H1 (cell line): Measurements from ENCODE around the gene BORCS8. TPM values are rescaled to one million over a fixed set of nuclear protein-coding genes. Genes with fewer than 3 reads are reported as not detected.

Experiments used
- BCL11A ChIP-seq, 2 experiments: IDR thresholded peaks; one replicate each; pipeline ENCODE4 v1.6.1; 2011; ENCODE audit warnings: low read depth in 2 of 2, low read length in 2 of 2, mild to moderate bottlenecking in 2 of 2
- CHD1 ChIP-seq: IDR thresholded peaks from 2 replicates; pipeline ENCODE4 v1.6.1; 2012; ENCODE audit warnings: low read depth, low read length, improper control_type of control experiment
- EGR1 ChIP-seq: IDR thresholded peaks from 2 replicates; pipeline ENCODE4 v1.6.1; 2011; ENCODE audit warnings: low read depth, low read length, borderline replicate concordance
- EZH2 ChIP-seq: fragments of 200-600 bp; sonication (generic); IDR thresholded peaks from 2 replicates; pipeline ENCODE4 v1.7.1; 2012; ENCODE audit warnings: low read depth, mild to moderate bottlenecking, moderate library complexity, low read length, inconsistent platforms; ENCODE audit not compliant: severe bottlenecking
- KDM1A ChIP-seq: fragments of 200-600, 300-600 bp; sonication (generic); IDR thresholded peaks from 2 replicates; pipeline ENCODE4 v1.7.1; 2016; ENCODE audit warnings: mild to moderate bottlenecking, low read length, borderline replicate concordance
- RXRA ChIP-seq: IDR thresholded peaks from 2 replicates; pipeline ENCODE4 v1.6.1; 2011; ENCODE audit warnings: low read depth, mild to moderate bottlenecking, low read length, moderate library complexity; ENCODE audit not compliant: insufficient read depth
- SIX5 ChIP-seq: IDR thresholded peaks from 2 replicates; pipeline ENCODE4 v1.6.1; 2011; ENCODE audit warnings: mild to moderate bottlenecking, low read depth, low read length
- SP4 ChIP-seq: IDR thresholded peaks from 2 replicates; pipeline ENCODE4 v1.6.1; 2012; ENCODE audit warnings: low read length, inconsistent platforms
- polyA plus RNA-seq, 7 experiments: library from polyadenylated mRNA; depleted of rRNA in 3 of 7; stranded (reverse) in 5 of 7; unstranded in 2 of 7; fragments of >200 nt in 5 of 7; fragments of 200-250 nt in 2 of 7; gene quantifications; 1 replicate in 5 of 7; 2 replicates in 1 of 7; 4 replicates in 1 of 7; pipeline versions ENCODE4 v1.2.1 to v1.2.3, GENCODE V29; 2011 to 2013; ENCODE audit warnings: missing spikeins in 2 of 7, mixed read lengths in 2 of 7
- total RNA-seq: library from RNA; stranded (reverse); fragmentation: NEBNext Ultra II Directional; extraction: Animal tissue kit (Norgen Biotek cat#: 25700); gene quantifications from 2 replicates; pipeline ENCODE4 v1.2.1, GENCODE V29; 2021
- TF ChIP-seq, protein P1 (sequence below): IDR thresholded peaks from 2 replicates; pipeline ENCODE4 v1.6.1; 2012; ENCODE audit warnings: inconsistent platforms

Gene BORCS8
- total and polyA plus RNA-seq, 2 of the 8 experiments (the other 6 are each of a cell fraction or from before 2014, with no cell fraction given) = 15.0 to 15.9 TPM

DNA sequence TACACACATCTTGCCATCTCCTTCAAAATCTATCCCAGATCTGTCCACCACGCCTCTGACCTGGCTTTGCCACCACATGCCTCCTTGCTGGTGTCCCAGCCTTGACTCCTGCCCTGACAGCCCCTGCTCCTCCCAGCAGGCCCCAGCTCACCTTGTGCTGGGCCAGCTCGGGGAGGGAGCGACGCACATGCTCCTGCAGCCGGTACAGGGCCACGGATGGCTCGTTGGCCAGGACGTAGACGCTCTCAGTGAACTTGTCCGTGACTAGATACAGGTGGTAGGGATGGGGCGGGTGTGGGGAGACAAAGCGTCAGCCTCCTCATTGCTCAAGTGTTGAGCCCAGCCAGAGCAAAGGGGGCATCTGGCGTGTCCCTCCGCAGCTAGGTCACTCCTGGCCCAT, 5.2 kb downstream of the BORCS8 start (continued):
- no peak for TF ChIP-seq EGR1
- no peak for TF ChIP-seq CHD1
- TF ChIP-seq SP4 = no peak
- no peak for TF ChIP-seq KDM1A
- TF ChIP-seq EZH2 = no peak
- no peak for TF ChIP-seq RXRA
- no peak for TF ChIP-seq SIX5
- no peak for TF ChIP-seq BCL11A (IDR thresholded peaks at IDR 0.05; ENCODE audit: low read depth in 2 of 2, low read length in 2 of 2)
- TF ChIP-seq, protein P1, sequence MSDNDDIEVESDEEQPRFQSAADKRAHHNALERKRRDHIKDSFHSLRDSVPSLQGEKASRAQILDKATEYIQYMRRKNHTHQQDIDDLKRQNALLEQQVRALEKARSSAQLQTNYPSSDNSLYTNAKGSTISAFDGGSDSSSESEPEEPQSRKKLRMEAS = no peak
